ENCODE results near the gene PCNX2.
A peak's percentile ranks its signal among the peaks of the same experiment; 100 is the strongest.

Gene PCNX2

GRCh38 chr1:232968391-232968790, 327.1 kb downstream of the PCNX2 start:
- ChIA-PET CTCF (interaction anchor here (0.7 to 3.9 kb wide), 4 partner anchors 9 to 25 kb away, joined by 3 to 21 read pairs (median 4); partner anchors contain the start of gene NTPCR), POLR2A (no interaction called here)
- DNase-seq: no peak
- H3K36me3 ChIP-seq (ENCODE audit: control insufficient read depth in 4 of 4, insufficient read depth in 4 of 4, low read length in 3 of 4): peaks cover 12 to 54% (median 38%) of the 10 kb centered on the region in 4 experiments
- H3K27ac ChIP-seq (ENCODE audit: insufficient read depth in 1 of 2, low read depth in 1 of 2, low read length in 2 of 2, poor library complexity in 1 of 2, severe bottlenecking in 2 of 2): no peak overlapping the region
- H3K9me3 ChIP-seq (ENCODE audit: control extremely low read depth in 1 of 5, control insufficient read depth in 4 of 5, insufficient read depth in 2 of 5, low read depth in 1 of 5, low read length in 4 of 5): peaks cover 2 to 13% (median 9%) of the 10 kb centered on the region in 5 experiments
- peaks cover 5 to 33% (median 18%) of the 10 kb centered on the region in 4 experiments for H3K4me1 ChIP-seq (ENCODE audit: control extremely low read depth in 1 of 4, control insufficient read depth in 4 of 4, insufficient read depth in 4 of 4, low read length in 3 of 4)
- H3K27me3 ChIP-seq (replicated peaks in 2 of 5; ENCODE audit: control insufficient read depth in 4 of 5, insufficient read depth in 5 of 5, low read length in 4 of 5): no peaks in the 10 kb centered on the region
- H3K4me3 ChIP-seq (ENCODE audit: control insufficient read depth in 1 of 7, extremely low read depth in 1 of 7, insufficient read depth in 4 of 7, low read depth in 2 of 7, low read length in 6 of 7): no peak overlapping the region
- WGBS (ENCODE audit: insufficient coverage): 95% methylated on average over 4 of the region's 5 CpGs

GRCh38 chr1:232966663-232967062, 328.9 kb downstream of the PCNX2 start:
- ChIA-PET CTCF (interaction anchor here (1.4 to 3.9 kb wide), 3 partner anchors 11 to 26 kb away, joined by 4 to 21 read pairs (median 4); no protein-coding TSS in a partner anchor), POLR2A (no interaction called here)
- Histone ChIP-seq H3K27ac (ENCODE audit: insufficient read depth in 1 of 2, low read depth in 1 of 2, low read length in 2 of 2, poor library complexity in 1 of 2, severe bottlenecking in 2 of 2) (no peak overlapping the region), H3K9me3 (ENCODE audit: control extremely low read depth in 1 of 5, control insufficient read depth in 4 of 5, insufficient read depth in 2 of 5, low read depth in 1 of 5, low read length in 4 of 5) (peaks cover 0 to 3% (median 0%) of the 10 kb centered on the region in 5 experiments), H3K36me3 (ENCODE audit: control insufficient read depth in 4 of 4, insufficient read depth in 4 of 4, low read length in 3 of 4) (peaks cover 3 to 40% (median 25%) of the 10 kb centered on the region in 4 experiments), H3K4me1 (ENCODE audit: control extremely low read depth in 1 of 4, control insufficient read depth in 4 of 4, insufficient read depth in 4 of 4, low read length in 3 of 4) (peaks cover 17 to 49% (median 29%) of the 10 kb centered on the region in 4 experiments), H3K4me3 (ENCODE audit: control insufficient read depth in 1 of 7, extremely low read depth in 1 of 7, insufficient read depth in 4 of 7, low read depth in 2 of 7, low read length in 6 of 7) (no peak overlapping the region), H3K27me3 (replicated peaks in 2 of 5; ENCODE audit: control insufficient read depth in 4 of 5, insufficient read depth in 5 of 5, low read length in 4 of 5) (no peaks in the 10 kb centered on the region)
- no peak for DNase-seq
- WGBS (ENCODE audit: insufficient coverage): 10% methylated on average over 2 of the region's 4 CpGs

- Histone ChIP-seq H3K27me3 (replicated peaks in 2 of 5; ENCODE audit: control insufficient read depth in 4 of 5, insufficient read depth in 5 of 5, low read length in 4 of 5) (no peaks in the 10 kb centered on the region), H3K9me3 (ENCODE audit: control extremely low read depth in 1 of 5, control insufficient read depth in 4 of 5, insufficient read depth in 2 of 5, low read depth in 1 of 5, low read length in 4 of 5) (peaks cover 0 to under 1% (median 0%) of the 10 kb centered on the region in 5 experiments), H3K27ac (ENCODE audit: insufficient read depth in 1 of 2, low read depth in 1 of 2, low read length in 2 of 2, poor library complexity in 1 of 2, severe bottlenecking in 2 of 2) (no peak overlapping the region), H3K4me3 (ENCODE audit: control insufficient read depth in 1 of 7, extremely low read depth in 1 of 7, insufficient read depth in 4 of 7, low read depth in 2 of 7, low read length in 6 of 7) (no peak overlapping the region), H3K4me1 (ENCODE audit: control extremely low read depth in 1 of 4, control insufficient read depth in 4 of 4, insufficient read depth in 4 of 4, low read length in 3 of 4) (peaks cover 17 to 49% (median 29%) of the 10 kb centered on the region in 4 experiments), H3K36me3 (ENCODE audit: control insufficient read depth in 4 of 4, insufficient read depth in 4 of 4, low read length in 3 of 4) (peaks cover 5 to 32% (median 19%) of the 10 kb centered on the region in 4 experiments)
- no peak for DNase-seq
- CTCF ChIA-PET: interaction anchor here (0.6 to 3.9 kb wide), 4 partner anchors 12 to 55 kb away, joined by 3 to 21 read pairs (median 4); no protein-coding TSS in a partner anchor
- WGBS (ENCODE audit: insufficient coverage): 88% methylated on average over 5 of the region's 6 CpGs
- POLR2A ChIA-PET: no interaction called here
These were observed 329.7 kb downstream of the PCNX2 start for GRCh38 chr1:232965912-232966217.

GRCh38 chr1:232965124-232965911, 330.2 kb downstream of the PCNX2 start:
- no peak for DNase-seq
- H3K27ac ChIP-seq (ENCODE audit: insufficient read depth in 1 of 2, low read depth in 1 of 2, low read length in 2 of 2, poor library complexity in 1 of 2, severe bottlenecking in 2 of 2): no peak overlapping the region
- CTCF ChIA-PET: interaction anchor here (0.6 to 3.9 kb wide), 5 partner anchors 12 to 155 kb away, joined by 3 to 21 read pairs (median 4); no protein-coding TSS in a partner anchor
- no peaks in the 10 kb centered on the region for H3K9me3 ChIP-seq (ENCODE audit: control extremely low read depth in 1 of 5, control insufficient read depth in 4 of 5, insufficient read depth in 2 of 5, low read depth in 1 of 5, low read length in 4 of 5)
- no peak overlapping the region for H3K4me3 ChIP-seq (ENCODE audit: control insufficient read depth in 1 of 7, extremely low read depth in 1 of 7, insufficient read depth in 4 of 7, low read depth in 2 of 7, low read length in 6 of 7)
- POLR2A ChIA-PET: no interaction called here
- H3K4me1 ChIP-seq (ENCODE audit: control extremely low read depth in 1 of 4, control insufficient read depth in 4 of 4, insufficient read depth in 4 of 4, low read length in 3 of 4): peaks cover 17 to 49% (median 29%) of the 10 kb centered on the region in 4 experiments
- H3K27me3 ChIP-seq (replicated peaks in 2 of 5; ENCODE audit: control insufficient read depth in 4 of 5, insufficient read depth in 5 of 5, low read length in 4 of 5): no peaks in the 10 kb centered on the region
- 89% methylated on average over 8 of the region's 10 CpGs for WGBS (ENCODE audit: insufficient coverage)
- peaks cover 6 to 27% (median 15%) of the 10 kb centered on the region in 4 experiments for H3K36me3 ChIP-seq (ENCODE audit: control insufficient read depth in 4 of 4, insufficient read depth in 4 of 4, low read length in 3 of 4)

GRCh38 chr1:232964601-232965000, 330.9 kb downstream of the PCNX2 start:
- 100% methylated on average over 1 of the region's 4 CpGs for WGBS (ENCODE audit: insufficient coverage)
- Histone ChIP-seq H3K36me3 (ENCODE audit: control insufficient read depth in 4 of 4, insufficient read depth in 4 of 4, low read length in 3 of 4) (peaks cover 3 to 22% (median 11%) of the 10 kb centered on the region in 4 experiments), H3K27me3 (replicated peaks in 2 of 5; ENCODE audit: control insufficient read depth in 4 of 5, insufficient read depth in 5 of 5, low read length in 4 of 5) (no peaks in the 10 kb centered on the region), H3K4me3 (ENCODE audit: control insufficient read depth in 1 of 7, extremely low read depth in 1 of 7, insufficient read depth in 4 of 7, low read depth in 2 of 7, low read length in 6 of 7) (no peak overlapping the region), H3K27ac (ENCODE audit: insufficient read depth in 1 of 2, low read depth in 1 of 2, low read length in 2 of 2, poor library complexity in 1 of 2, severe bottlenecking in 2 of 2) (no peak overlapping the region), H3K4me1 (ENCODE audit: control extremely low read depth in 1 of 4, control insufficient read depth in 4 of 4, insufficient read depth in 4 of 4, low read length in 3 of 4) (peaks cover 17 to 49% (median 29%) of the 10 kb centered on the region in 4 experiments), H3K9me3 (ENCODE audit: control extremely low read depth in 1 of 5, control insufficient read depth in 4 of 5, insufficient read depth in 2 of 5, low read depth in 1 of 5, low read length in 4 of 5) (no peaks in the 10 kb centered on the region)
- POLR2A ChIA-PET: no interaction called here
- DNase-seq: no peak
- CTCF ChIA-PET: interaction anchor here (1.0 to 1.7 kb wide), 2 partner anchors 13 to 155 kb away, joined by 3 to 4 read pairs; no protein-coding TSS in a partner anchor

GRCh38 chr1:232962761-232963745, 332.5 kb downstream of the PCNX2 start:
- peak overlapping the region; percentile 69 to 82 for H3K27ac ChIP-seq (ENCODE audit: insufficient read depth in 1 of 2, low read depth in 1 of 2, low read length in 2 of 2, poor library complexity in 1 of 2, severe bottlenecking in 2 of 2)
- POLR2A ChIA-PET: interaction anchor here (0.9 to 1.1 kb wide), 2 partner anchors 11 to 15 kb away, joined by 3 to 4 read pairs; no protein-coding TSS in a partner anchor

More at GRCh38 chr1:232962761-232963745, 332.5 kb downstream of the PCNX2 start:
- peak overlapping the region in 6 of 7 experiments; percentile 11 to 67 (median 43) for H3K4me3 ChIP-seq (ENCODE audit: control insufficient read depth in 1 of 7, extremely low read depth in 1 of 7, insufficient read depth in 4 of 7, low read depth in 2 of 7, low read length in 6 of 7)
- peaks cover 8 to 30% (median 13%) of the 10 kb centered on the region in 4 experiments for H3K36me3 ChIP-seq (ENCODE audit: control insufficient read depth in 4 of 4, insufficient read depth in 4 of 4, low read length in 3 of 4)
- WGBS (ENCODE audit: insufficient coverage): 51% methylated on average over 2 of the region's 10 CpGs
- CTCF ChIA-PET: interaction anchor here (1.1 to 1.3 kb wide), 2 partner anchors 10 to 18 kb away, joined by 3 read pairs; no protein-coding TSS in a partner anchor
- peaks cover 13 to 43% (median 22%) of the 10 kb centered on the region in 4 experiments for H3K4me1 ChIP-seq (ENCODE audit: control extremely low read depth in 1 of 4, control insufficient read depth in 4 of 4, insufficient read depth in 4 of 4, low read length in 3 of 4)
- peaks cover 2 to 8% (median 7%) of the 10 kb centered on the region in 5 experiments for H3K9me3 ChIP-seq (ENCODE audit: control extremely low read depth in 1 of 5, control insufficient read depth in 4 of 5, insufficient read depth in 2 of 5, low read depth in 1 of 5, low read length in 4 of 5)
- no peaks in the 10 kb centered on the region for H3K27me3 ChIP-seq (replicated peaks in 2 of 5; ENCODE audit: control insufficient read depth in 4 of 5, insufficient read depth in 5 of 5, low read length in 4 of 5)
- peak; percentile 72 to 86 (median 74) for DNase-seq

All from common myeloid progenitor, CD34-positive (primary cell).